PC-3 (cell line): ENCODE results near the gene SLC4A4. TPM values are rescaled to one million over a fixed set of nuclear protein-coding genes. Genes with fewer than 3 reads are reported as not detected.

ENCODE experiments used
- ATAC-seq: fragments of 200-7000 bp; cut with Tn5 transposase; 2 replicates; pipeline ENCODE4 v1.9.1; 2020; ENCODE audit warnings: mild to moderate bottlenecking, moderate library complexity
- Bru-seq: library from RNA; stranded (reverse); fragments of 400-500 nt; gene quantifications from one replicate; lab custom pipeline; 2021; lab: Mats Ljungman, UMichigan
- BruChase-seq, 2 experiments: library from RNA; stranded (reverse); fragments of 400-500 nt; gene quantifications; one replicate each; lab custom pipeline; 2021; lab: Mats Ljungman, UMichigan
- BruUV-seq: library from RNA; stranded (reverse); fragments of 400-500 nt; replicated peaks from 2 replicates; lab custom pipeline; 2021; lab: Mats Ljungman, UMichigan
- CTCF ChIA-PET: fragments of 300-600 bp; sonication (Branson Sonifier 250); formaldehyde crosslinking; loops from one replicate; lab custom pipeline; 2022; ENCODE audit warnings: antibody characterized with exemption; lab: Charles Lee
- POLR2A ChIA-PET: fragments of 300-600 bp; sonication (Branson Sonifier 250); formaldehyde crosslinking; loops from one replicate; lab custom pipeline; 2022; ENCODE audit warnings: antibody characterized with exemption; ENCODE audit not compliant: unreplicated experiment; lab: Charles Lee
- DNase-seq: peaks from one replicate; pipeline ENCODE4 v3.0.0-alpha.2; 2015
- H2AFZ ChIP-seq: fragments of 300-600 bp; sonication (generic); 2 replicates; pipeline ENCODE4 v1.6.0; 2016; ENCODE audit warnings: antibody characterized with exemption, low read length
- H3F3A ChIP-seq: fragments of 300-600 bp; sonication (generic); one replicate; pipeline ENCODE4 v1.6.0; 2017; ENCODE audit warnings: antibody characterized with exemption, low read length, control low read depth, mild to moderate bottlenecking; ENCODE audit not compliant: unreplicated experiment
- H3K27ac ChIP-seq: fragments of 300-600 bp; sonication (generic); 2 replicates; pipeline ENCODE4 v1.5.1; 2016; ENCODE audit warnings: mild to moderate bottlenecking, low read length
- H3K27me3 ChIP-seq: fragments of 300-600 bp; sonication (generic); 2 replicates; pipeline ENCODE4 v1.6.1; 2016; ENCODE audit warnings: low read length, mixed read lengths
- H3K36me3 ChIP-seq: fragments of 300-600 bp; sonication (generic); 2 replicates; pipeline ENCODE4 v1.6.1; 2016; ENCODE audit warnings: low read depth, mixed run types, low read length, mixed read lengths
- H3K4me1 ChIP-seq: fragments of 300-600 bp; sonication (generic); 2 replicates; pipeline ENCODE4 v1.5.1; 2016; ENCODE audit warnings: low read length; ENCODE audit not compliant: insufficient read depth
- H3K4me2 ChIP-seq: fragments of 300-600 bp; sonication (generic); 2 replicates; pipeline ENCODE4 v1.6.0; 2016; ENCODE audit warnings: low read length
- H3K4me3 ChIP-seq: fragments of 300-600 bp; sonication (generic); 2 replicates; pipeline ENCODE4 v1.5.1; 2016; ENCODE audit warnings: mild to moderate bottlenecking, low read length, mixed read lengths
- H3K79me2 ChIP-seq: fragments of 300-600 bp; sonication (generic); 2 replicates; pipeline ENCODE4 v1.6.1; 2017; ENCODE audit warnings: low read length, mixed read lengths
- H3K9ac ChIP-seq: fragments of 300-600 bp; sonication (generic); 2 replicates; pipeline ENCODE4 v1.6.0; 2016; ENCODE audit warnings: mild to moderate bottlenecking, low read length
- H3K9me2 ChIP-seq: fragments of 300-600 bp; sonication (generic); replicated peaks from 2 replicates; pipeline ENCODE4 v1.6.1; 2016; ENCODE audit warnings: mixed run types, low read length, mixed read lengths
- H3K9me3 ChIP-seq: fragments of 300-600 bp; sonication (generic); 2 replicates; pipeline ENCODE4 v1.6.1; 2016; ENCODE audit warnings: low read length, mixed read lengths
- H4K20me1 ChIP-seq: fragments of 300-600 bp; sonication (generic); 2 replicates; pipeline ENCODE4 v1.6.1; 2016; ENCODE audit warnings: low read length, mixed read lengths
- EZH2 ChIP-seq: fragments of 300-600 bp; sonication (generic); IDR thresholded peaks from one replicate; pipeline ENCODE4 v1.6.1; 2017; ENCODE audit warnings: antibody characterized with exemption, mild to moderate bottlenecking, low read length; ENCODE audit not compliant: unreplicated experiment
- EZH2phosphoT487 ChIP-seq: fragments of 300-600 bp; sonication (generic); IDR thresholded peaks from 2 replicates; pipeline ENCODE4 v1.6.1; 2018; ENCODE audit warnings: mild to moderate bottlenecking, antibody characterized with exemption, low read length, borderline replicate concordance
- intact Hi-C: fragments of 100-400 bp; cut with micrococcal nuclease; formaldehyde crosslinking; loops from 2 replicates; pipeline ENCODE4 v1.9.0; 2023
- long read RNA-seq: library from polyadenylated mRNA; unstranded; transcript quantifications from one replicate; pipeline ENCODE4 v2.0.0, GENCODE V29; 2021; ENCODE audit not compliant: unreplicated experiment
- total RNA-seq: library from RNA; depleted of rRNA; stranded (reverse); fragments of >200 nt; gene quantifications from 2 replicates; pipeline ENCODE4 v1.2.3, GENCODE V29; 2014; rRNA removed
- TF ChIP-seq, protein P1 (sequence below): fragments of 300-600 bp; sonication (generic); conservative IDR thresholded peaks from 2 replicates; pipeline ENCODE4 v1.5.1; 2017; ENCODE audit warnings: antibody characterized with exemption, low read depth, mild to moderate bottlenecking, low read length

SLC4A4 gene
- total RNA-seq (0.47 and 0.52 TPM in 2 replicates), Bru-seq, nascent RNA (percentile 32 among the genes with signal in this experiment), BruChase-seq, experiment 1, labeled RNA remaining after a 6-hour chase (percentile 26 among the genes with signal in this experiment), BruChase-seq, experiment 2, labeled RNA remaining after a 2-hour chase (percentile 37 among the genes with signal in this experiment)
- long read RNA-seq, full-length matches to known transcripts = 1 of 9 reads
- long read RNA-seq, partial matches to known transcripts = 6 of 9 reads
- long read RNA-seq, other reads (novel, unspliced or antisense) = 2 of 9 reads

DNA sequence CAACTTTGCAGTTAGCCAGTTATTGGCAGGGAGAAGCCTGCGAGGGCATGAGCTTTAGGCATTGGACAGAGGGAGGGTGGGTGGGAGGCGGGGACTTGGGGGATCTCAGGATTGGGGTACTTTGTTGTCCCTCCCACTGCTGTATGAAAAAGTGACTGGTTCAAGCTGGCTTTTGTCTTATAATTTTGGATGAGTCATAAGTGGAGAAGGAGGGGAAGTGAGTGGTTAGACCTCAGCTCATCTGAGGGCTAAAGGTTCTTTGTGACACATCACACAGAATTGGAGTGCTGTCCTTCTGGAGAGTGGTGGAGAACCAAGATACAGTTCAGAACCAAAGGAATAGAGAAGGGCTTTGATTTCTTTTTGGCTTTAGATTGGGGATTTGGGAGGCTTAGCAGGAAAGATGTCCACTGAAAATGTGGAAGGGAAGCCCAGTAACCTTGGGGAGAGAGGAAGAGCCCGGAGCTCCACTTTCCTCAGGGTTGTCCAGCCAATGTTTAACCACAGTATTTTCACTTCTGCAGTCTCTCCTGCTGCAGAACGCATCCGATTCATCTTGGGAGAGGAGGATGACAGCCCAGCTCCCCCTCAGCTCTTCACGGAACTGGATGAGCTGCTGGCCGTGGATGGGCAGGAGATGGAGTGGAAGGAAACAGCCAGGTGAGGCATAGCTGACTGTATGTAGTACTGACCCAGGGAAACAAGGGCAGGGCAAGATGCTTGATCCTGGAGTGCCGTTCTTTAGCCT lies at the start of gene SLC4A4:
Gene SLC4A4 (plus strand): TSS at position 175 of the 748 bp plus-strand sequence.
- BruUV-seq = no TSS peak
- CTCF ChIA-PET = interaction anchor here (0.6 kb wide), 1 partner anchor 212 kb away, joined by 4 read pairs; no protein-coding TSS in a partner anchor
- intact Hi-C loops = no loop called here
- peak; percentile 72 for DNase-seq
- H2AFZ ChIP-seq = no peak within 1 kb of the TSS
- no peaks in the 10 kb centered on the region for H3K79me2 ChIP-seq
- H3K4me3 ChIP-seq = no peak within 1 kb of the TSS
- TF ChIP-seq, protein P1, sequence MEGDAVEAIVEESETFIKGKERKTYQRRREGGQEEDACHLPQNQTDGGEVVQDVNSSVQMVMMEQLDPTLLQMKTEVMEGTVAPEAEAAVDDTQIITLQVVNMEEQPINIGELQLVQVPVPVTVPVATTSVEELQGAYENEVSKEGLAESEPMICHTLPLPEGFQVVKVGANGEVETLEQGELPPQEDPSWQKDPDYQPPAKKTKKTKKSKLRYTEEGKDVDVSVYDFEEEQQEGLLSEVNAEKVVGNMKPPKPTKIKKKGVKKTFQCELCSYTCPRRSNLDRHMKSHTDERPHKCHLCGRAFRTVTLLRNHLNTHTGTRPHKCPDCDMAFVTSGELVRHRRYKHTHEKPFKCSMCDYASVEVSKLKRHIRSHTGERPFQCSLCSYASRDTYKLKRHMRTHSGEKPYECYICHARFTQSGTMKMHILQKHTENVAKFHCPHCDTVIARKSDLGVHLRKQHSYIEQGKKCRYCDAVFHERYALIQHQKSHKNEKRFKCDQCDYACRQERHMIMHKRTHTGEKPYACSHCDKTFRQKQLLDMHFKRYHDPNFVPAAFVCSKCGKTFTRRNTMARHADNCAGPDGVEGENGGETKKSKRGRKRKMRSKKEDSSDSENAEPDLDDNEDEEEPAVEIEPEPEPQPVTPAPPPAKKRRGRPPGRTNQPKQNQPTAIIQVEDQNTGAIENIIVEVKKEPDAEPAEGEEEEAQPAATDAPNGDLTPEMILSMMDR = no peak
- no peak for TF ChIP-seq EZH2phosphoT487
- TF ChIP-seq EZH2 = no peak
- H3K9me3 ChIP-seq = no peaks in the 10 kb centered on the region
- H3K27me3 ChIP-seq = no peaks in the 10 kb centered on the region
- H3K9me2 ChIP-seq = 0 out of 2 replicates have a peak, but pooled peaks cover 4% of the 10 kb centered on the region
- no peaks in the 10 kb centered on the region for H4K20me1 ChIP-seq
- H3K9ac ChIP-seq = no peak within 1 kb of the TSS
- H3F3A ChIP-seq = no peaks in the 10 kb centered on the region
- H3K4me2 ChIP-seq = no peak within 1 kb of the TSS
- H3K36me3 ChIP-seq = no peaks in the 10 kb centered on the region
- no peak within 1 kb of the TSS for H3K27ac ChIP-seq
- peak; percentile 83 for ATAC-seq
- H3K4me1 ChIP-seq = peaks cover 17% of the 10 kb centered on the region
- POLR2A ChIA-PET = no interaction called here

DNA sequence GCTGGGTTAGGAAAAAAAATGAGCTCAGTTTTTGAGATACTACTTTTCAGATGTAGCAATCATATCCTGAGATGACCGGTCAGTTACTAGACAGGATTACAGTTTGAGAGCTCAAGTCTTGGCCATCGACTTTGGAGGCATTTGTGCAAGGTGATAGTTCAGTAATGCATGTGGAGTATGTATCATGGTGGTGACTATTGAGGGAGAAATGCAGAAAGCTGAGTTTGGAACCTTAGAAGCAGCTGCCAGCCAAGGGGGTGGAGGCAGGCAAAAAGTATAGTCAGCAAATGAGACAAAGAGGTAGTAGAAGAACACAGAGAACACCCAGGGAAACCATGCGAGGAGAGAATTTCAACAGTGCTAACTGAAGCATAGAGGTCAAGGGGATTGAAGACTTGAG lies 48.7 kb upstream of the SLC4A4 start:
- Histone ChIP-seq H3F3A (no peaks in the 10 kb centered on the region), H3K36me3 (no peaks in the 10 kb centered on the region), H3K27me3 (no peaks in the 10 kb centered on the region), H3K9me2 (no peaks in the 10 kb centered on the region), H3K27ac (no peak overlapping the region), H3K79me2 (no peaks in the 10 kb centered on the region), H2AFZ (no peak overlapping the region), H3K4me1 (peaks cover 35% of the 10 kb centered on the region), H3K4me3 (no peak overlapping the region), H3K4me2 (no peak overlapping the region), H4K20me1 (no peaks in the 10 kb centered on the region), H3K9ac (no peak overlapping the region), H3K9me3 (no peaks in the 10 kb centered on the region)
- ATAC-seq = no peak
- DNase-seq = peak; percentile 57
- no TSS peak for BruUV-seq
- intact Hi-C loops = no loop called here
- TF ChIP-seq EZH2phosphoT487 = no peak
- TF ChIP-seq, protein P1 = no peak
- no peak for TF ChIP-seq EZH2
- ChIA-PET POLR2A (no interaction called here), CTCF (no interaction called here)
